Ectodermal cell (in vitro differentiated cells): ENCODE measurements around the gene DNMBP.
"Not testable (repeated sequence)": the region's sequence is repeated elsewhere in the genome, so short reads cannot be mapped to it uniquely, and the experiment has no call there.

Experiments used
- H3K27ac ChIP-seq: 2 replicates; pipeline ENCODE4 v1.7.0; 2013; ENCODE audit warnings: mild to moderate bottlenecking, low read depth, low read length; ENCODE audit not compliant: insufficient read depth, poor library complexity, severe bottlenecking
- H3K27me3 ChIP-seq: 2 replicates; pipeline ENCODE4 v1.7.0; 2013; ENCODE audit warnings: mild to moderate bottlenecking, low read length; ENCODE audit not compliant: insufficient read depth, control insufficient read depth, poor library complexity, severe bottlenecking
- H3K36me3 ChIP-seq: one replicate; pipeline ENCODE4 v1.7.0; 2013; ENCODE audit warnings: low read length; ENCODE audit not compliant: control insufficient read depth, insufficient read depth
- H3K4me1 ChIP-seq: one replicate; pipeline ENCODE4 v1.7.0; 2013; ENCODE audit warnings: low read length; ENCODE audit not compliant: control insufficient read depth, insufficient read depth
- H3K4me3 ChIP-seq: 2 replicates; pipeline ENCODE4 v1.7.0; 2013; ENCODE audit warnings: low read depth, low read length, control low read depth; ENCODE audit not compliant: insufficient read depth
- H3K9me3 ChIP-seq: 2 replicates; pipeline ENCODE4 v1.7.0; 2013; ENCODE audit warnings: mild to moderate bottlenecking, low read length, moderate library complexity; ENCODE audit not compliant: control insufficient read depth
- WGBS, 2 experiments: methylation state at CpG; one replicate each; pipeline ENCODE4 v1.1.7; 2013; ENCODE audit warnings: missing lambda C conversion rate in 2 of 2; 5-methylcytosine and 5-hydroxymethylcytosine counted together

Gene DNMBP

GRCh38 chr10:99953510-99953909, 56.2 kb downstream of the DNMBP start:
- not testable (repeated sequence) for H3K27ac ChIP-seq, H3K4me1 ChIP-seq, H3K9me3 ChIP-seq, H3K27me3 ChIP-seq, H3K4me3 ChIP-seq, H3K36me3 ChIP-seq
- 85 to 93% methylated on average over 3 of the region's 3 CpGs for WGBS, 2 experiments

- H3K36me3 ChIP-seq = peaks cover 7% of the 10 kb centered on the region
Measured at GRCh38 chr10:99952799-99953198, 56.9 kb downstream of the DNMBP start.

DNA sequence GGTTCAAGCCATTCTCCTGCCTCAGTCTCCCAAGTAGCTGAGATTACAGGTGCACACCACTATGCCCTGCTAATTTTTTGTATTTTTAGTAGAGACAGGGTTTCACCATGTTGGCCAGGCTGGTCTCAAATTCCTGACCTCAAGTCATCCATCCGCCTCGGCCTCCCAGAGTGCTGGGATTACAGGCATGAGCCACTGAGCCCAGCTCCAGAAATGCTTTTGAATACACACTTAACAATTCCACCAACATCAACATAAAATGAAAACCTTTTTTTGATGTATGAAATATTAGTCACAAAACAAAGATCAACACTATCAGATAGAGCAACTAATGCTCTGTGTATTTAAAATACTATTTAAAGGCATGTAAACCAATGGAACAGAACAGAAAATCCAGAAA, 63.7 kb downstream of the DNMBP start:
- not testable (repeated sequence) for H3K4me1 ChIP-seq, H3K36me3 ChIP-seq, H3K9me3 ChIP-seq, H3K4me3 ChIP-seq, H3K27ac ChIP-seq, H3K27me3 ChIP-seq
- 86 to 97% methylated on average over 2 of the region's 2 CpGs for WGBS, 2 experiments

More at GRCh38 chr10:99952799-99953198, 56.9 kb downstream of the DNMBP start:
- Histone ChIP-seq H3K27me3 (no peaks in the 10 kb centered on the region), H3K9me3 (no peaks in the 10 kb centered on the region), H3K27ac (no peak overlapping the region), H3K4me3 (no peak overlapping the region), H3K4me1 (no peaks in the 10 kb centered on the region)
- WGBS, 2 experiments = 89 to 97% methylated on average over 1 to 2 of the region's 2 CpGs

DNA sequence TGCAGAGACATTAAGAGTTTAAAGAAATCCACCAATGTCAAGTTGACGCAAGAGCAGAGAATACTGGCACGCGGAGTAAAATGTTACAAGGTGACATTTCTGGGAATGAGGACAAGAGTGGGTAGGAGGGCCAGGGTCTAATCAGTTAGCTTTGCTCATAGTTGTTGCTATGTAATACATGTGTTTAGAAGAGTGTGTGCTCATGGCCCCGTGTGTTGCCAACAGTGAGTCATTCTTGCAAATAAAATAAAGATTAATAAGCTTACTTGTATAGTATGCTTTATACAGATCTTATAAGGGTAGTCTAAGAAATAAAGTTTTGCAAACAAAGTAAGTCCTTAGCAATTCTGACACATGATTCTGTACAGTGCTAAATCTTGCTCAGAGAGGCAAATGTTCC, 64.5 kb downstream of the DNMBP start:
- no peak overlapping the region for H3K27ac ChIP-seq
- H3K4me1 ChIP-seq = no peaks in the 10 kb centered on the region
- H3K9me3 ChIP-seq = no peaks in the 10 kb centered on the region
- 97 to 98% methylated on average over 4 of the region's 4 CpGs for WGBS, 2 experiments
- no peaks in the 10 kb centered on the region for H3K27me3 ChIP-seq
- H3K36me3 ChIP-seq = no peaks in the 10 kb centered on the region
- H3K4me3 ChIP-seq = no peak overlapping the region

- Histone ChIP-seq H3K36me3 (no peaks in the 10 kb centered on the region), H3K27me3 (no peaks in the 10 kb centered on the region), H3K4me1 (no peaks in the 10 kb centered on the region), H3K27ac (no peak overlapping the region), H3K4me3 (no peak overlapping the region), H3K9me3 (no peaks in the 10 kb centered on the region)
- 91 to 97% methylated on average over 2 of the region's 2 CpGs for WGBS, 2 experiments
Measured at GRCh38 chr10:99944860-99945259, 64.9 kb downstream of the DNMBP start.

DNA sequence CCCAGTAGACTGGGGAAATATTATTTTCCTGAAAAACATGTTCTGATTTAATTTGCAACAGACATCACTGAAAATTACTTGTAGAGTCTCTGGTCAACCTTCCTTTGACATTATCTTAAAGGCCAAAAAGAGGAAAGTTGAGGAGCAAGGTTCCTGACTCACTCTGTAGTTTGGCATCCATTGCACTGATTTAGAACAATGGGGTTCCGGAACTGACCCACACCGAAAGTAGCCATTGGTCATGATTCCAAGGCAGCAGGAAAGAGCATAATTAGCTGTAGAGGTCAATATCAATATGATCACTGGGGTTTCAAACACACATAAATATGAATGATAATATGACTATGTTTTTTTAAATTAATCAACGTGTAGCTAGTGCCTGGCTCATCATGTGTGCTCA, 65.8 kb downstream of the DNMBP start:
- Histone ChIP-seq H3K4me3 (no peak overlapping the region), H3K36me3 (no peaks in the 10 kb centered on the region), H3K27ac (no peak overlapping the region), H3K9me3 (no peaks in the 10 kb centered on the region), H3K27me3 (no peaks in the 10 kb centered on the region), H3K4me1 (no peaks in the 10 kb centered on the region)
- WGBS, 2 experiments = 97% methylated on average over 3 of the region's 3 CpGs

- Histone ChIP-seq H3K4me1 (no peaks in the 10 kb centered on the region), H3K27ac (no peak overlapping the region), H3K4me3 (no peak overlapping the region), H3K36me3 (no peaks in the 10 kb centered on the region), H3K9me3 (no peaks in the 10 kb centered on the region), H3K27me3 (no peaks in the 10 kb centered on the region)
- 83 to 86% methylated on average over 7 of the region's 7 CpGs for WGBS, 2 experiments
Measured at GRCh38 chr10:99941942-99942820, 67.6 kb downstream of the DNMBP start.

- no peak overlapping the region for H3K27ac ChIP-seq
- WGBS, 2 experiments = 50 to 61% methylated on average over 2 to 3 of the region's 3 CpGs
- H3K4me3 ChIP-seq = no peak overlapping the region
- no peaks in the 10 kb centered on the region for H3K36me3 ChIP-seq
- H3K27me3 ChIP-seq = no peaks in the 10 kb centered on the region
- H3K9me3 ChIP-seq = no peaks in the 10 kb centered on the region
- H3K4me1 ChIP-seq = no peaks in the 10 kb centered on the region
Measured at GRCh38 chr10:99938563-99938962, 71.2 kb downstream of the DNMBP start.

DNA sequence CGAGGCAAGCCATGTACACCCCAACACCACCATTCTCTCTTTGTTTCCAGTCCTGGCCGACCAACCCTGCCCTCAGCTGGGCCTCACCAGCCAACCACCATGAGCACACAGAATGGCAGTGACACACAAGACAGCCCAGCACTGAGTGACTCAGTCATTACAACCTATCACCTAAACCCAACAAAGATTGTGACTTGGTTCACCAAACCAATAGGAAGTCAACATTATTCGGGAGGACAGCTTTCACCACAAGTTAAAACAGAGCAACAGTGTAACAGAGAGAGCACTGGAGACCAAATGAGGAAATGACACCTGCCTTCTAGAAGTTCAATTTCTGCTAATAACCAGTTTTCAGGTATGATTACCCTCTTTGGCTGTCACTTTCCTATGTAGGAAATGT, 72.1 kb downstream of the DNMBP start:
- Histone ChIP-seq H3K4me1 (no peaks in the 10 kb centered on the region), H3K36me3 (no peaks in the 10 kb centered on the region), H3K27me3 (no peaks in the 10 kb centered on the region), H3K4me3 (no peak overlapping the region), H3K27ac (no peak overlapping the region), H3K9me3 (no peaks in the 10 kb centered on the region)
- 92 to 93% methylated on average over 3 of the region's 3 CpGs for whole genome bisulfite sequencing, 2 experiments

DNA sequence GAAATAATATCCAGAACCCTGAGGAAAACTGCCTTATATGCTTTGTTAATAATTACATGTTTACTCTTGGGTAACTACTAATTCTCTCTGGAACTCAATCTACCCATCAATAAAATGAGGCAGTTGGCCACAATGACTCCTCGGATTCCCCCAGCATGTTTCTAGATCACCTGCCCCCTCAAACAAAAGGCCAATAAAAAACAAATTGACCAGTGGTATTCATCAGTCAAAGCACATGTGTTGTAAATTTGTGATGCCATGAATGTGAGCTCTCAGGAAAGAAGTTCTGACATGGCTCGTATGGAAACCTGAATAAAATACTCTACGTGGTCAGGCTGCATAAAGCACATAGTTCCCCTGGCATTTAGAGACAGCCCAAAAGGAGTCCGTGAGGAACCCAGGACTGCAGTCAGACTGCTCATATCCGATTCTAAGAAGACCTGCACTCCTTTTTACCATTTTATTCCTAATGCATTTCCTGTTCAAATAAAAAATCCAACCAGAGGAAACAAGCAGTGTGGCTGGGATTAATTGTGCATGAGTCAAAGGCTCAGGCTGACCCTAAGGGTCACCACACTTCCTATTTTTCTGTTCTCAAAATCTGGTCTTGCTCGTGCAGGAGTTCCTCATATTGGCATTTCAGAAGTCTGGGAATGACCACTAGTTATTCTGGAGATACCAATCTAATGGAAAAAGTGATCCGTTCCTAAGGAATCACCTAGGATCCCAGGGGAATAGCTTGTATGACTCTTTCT, 77.4 kb downstream of the DNMBP start:
- not testable (repeated sequence) for H3K27me3 ChIP-seq, H3K27ac ChIP-seq, H3K9me3 ChIP-seq, H3K4me1 ChIP-seq, H3K36me3 ChIP-seq, H3K4me3 ChIP-seq
- WGBS, 2 experiments = 73% methylated on average over 3 of the region's 7 CpGs; no CpG with 5 or more reads in 1 of the 2 experiments
